Smooth muscle cell (in vitro differentiated cells): ENCODE data around the gene ERICH6. TPM values are rescaled to one million over a fixed set of nuclear protein-coding genes. Genes with fewer than 3 reads are reported as not detected.

Experiments used
- DNase-seq: peaks from one replicate; lab custom pipeline; 2025; ENCODE audit not compliant: unreplicated experiment; lab: John Stamatoyannopoulos, UW
- H2AFZ ChIP-seq: fragments of 200-600 bp; sonication (generic); 2 replicates; pipeline ENCODE4 v1.6.0; 2016; ENCODE audit warnings: antibody characterized with exemption, low read depth, mild to moderate bottlenecking
- H3F3A ChIP-seq: fragments of 200-600 bp; sonication (generic); 2 replicates; pipeline ENCODE4 v1.6.0; 2017; ENCODE audit warnings: antibody characterized with exemption, low read depth
- H3K27ac ChIP-seq: fragments of 200-600 bp; sonication (generic); 2 replicates; pipeline ENCODE4 v1.5.1; 2016; ENCODE audit warnings: low read depth, mild to moderate bottlenecking
- H3K27me3 ChIP-seq: fragments of 200-600 bp; sonication (generic); 2 replicates; pipeline ENCODE4 v1.6.1; 2016; ENCODE audit warnings: low read depth, mild to moderate bottlenecking
- H3K36me3 ChIP-seq: fragments of 200-600 bp; sonication (generic); 2 replicates; pipeline ENCODE4 v1.5.1; 2016; ENCODE audit warnings: low read depth
- H3K4me1 ChIP-seq: fragments of 200-600 bp; sonication (generic); 2 replicates; pipeline ENCODE4 v1.5.1; 2016; ENCODE audit warnings: low read depth
- H3K4me2 ChIP-seq: fragments of 200-600 bp; sonication (generic); 2 replicates; pipeline ENCODE4 v1.6.0; 2016; ENCODE audit warnings: mild to moderate bottlenecking
- H3K4me3 ChIP-seq: fragments of 200-600 bp; sonication (generic); 2 replicates; pipeline ENCODE4 v1.5.1; 2016; ENCODE audit warnings: mild to moderate bottlenecking
- H3K79me2 ChIP-seq: fragments of 200-600 bp; sonication (generic); 2 replicates; pipeline ENCODE4 v1.6.0; 2016; ENCODE audit warnings: low read depth, mild to moderate bottlenecking
- H3K9ac ChIP-seq: fragments of 200-600 bp; sonication (generic); 2 replicates; pipeline ENCODE4 v1.6.0; 2016; ENCODE audit warnings: low read depth
- H3K9me3 ChIP-seq: fragments of 200-600 bp; sonication (generic); replicated peaks from 2 replicates; pipeline ENCODE4 v1.5.1; 2016; ENCODE audit warnings: low read depth
- H4K20me1 ChIP-seq: fragments of 200-600 bp; sonication (generic); 2 replicates; pipeline ENCODE4 v1.6.0; 2016; ENCODE audit warnings: low read depth
- CTCF ChIP-seq: fragments of 200-600 bp; sonication (generic); IDR thresholded peaks from 2 replicates; pipeline ENCODE4 v1.5.1; 2017; ENCODE audit warnings: borderline replicate concordance, mild to moderate bottlenecking, antibody characterized with exemption; ENCODE audit not compliant: insufficient read depth, poor library complexity, severe bottlenecking
- WGBS: methylation state at CpG from one replicate; pipeline ENCODE4 v1.1.7; 2016; ENCODE audit warnings: low lambda C conversion rate; 5-methylcytosine and 5-hydroxymethylcytosine counted together
- polyA plus RNA-seq: library from polyadenylated mRNA; unstranded; fragments of >200 nt; fragmentation: Nextera tagmentation; extraction: Ambion mirVana; gene quantifications from 2 replicates; pipeline ENCODE4 v1.2.1, GENCODE V29; 2016
- total RNA-seq: library from RNA; depleted of rRNA; stranded (reverse); fragments of >200 nt; gene quantifications from 2 replicates; pipeline ENCODE4 v1.2.3, GENCODE V29; 2014

The ERICH6 gene
- total and polyA plus RNA-seq, 2 experiments from 2014 or later = 0.38 TPM; not detected in 1

- WGBS = 75% methylated on average over 2 of the region's 2 CpGs
- Histone ChIP-seq H3K9me3 (no peaks in the 10 kb centered on the region), H3K79me2 (no peaks in the 10 kb centered on the region), H3F3A (no peaks in the 10 kb centered on the region), H3K4me2 (no peak overlapping the region), H3K4me3 (no peak overlapping the region), H4K20me1 (no peaks in the 10 kb centered on the region), H3K27me3 (no peaks in the 10 kb centered on the region), H3K4me1 (no peaks in the 10 kb centered on the region), H3K36me3 (no peaks in the 10 kb centered on the region), H3K27ac (no peak overlapping the region), H2AFZ (no peak overlapping the region), H3K9ac (no peak overlapping the region)
- no peak for TF ChIP-seq CTCF
- DNase-seq = no peak
These were observed 6.4 kb upstream of the ERICH6 start for GRCh38 chr3:150710097-150710496.

GRCh38 chr3:150703299-150703755 lies 393 bp downstream of the ERICH6 start:
- Histone ChIP-seq H3K9ac (peak overlapping the region; percentile 97), H3F3A (peaks cover 9% of the 10 kb centered on the region), H3K9me3 (no peaks in the 10 kb centered on the region), H3K27ac (peak overlapping the region; percentile 88), H3K4me3 (peak overlapping the region; percentile 84), H3K4me2 (peak overlapping the region; percentile 92), H4K20me1 (no peaks in the 10 kb centered on the region), H3K27me3 (no peaks in the 10 kb centered on the region), H2AFZ (peak overlapping the region; percentile 96), H3K4me1 (peaks cover 4% of the 10 kb centered on the region), H3K79me2 (no peaks in the 10 kb centered on the region), H3K36me3 (no peaks in the 10 kb centered on the region)
- WGBS = 21% methylated on average over 19 of the region's 29 CpGs
- no peak for DNase-seq
- TF ChIP-seq CTCF = no peak

- WGBS = 93% methylated on average over 2 of the region's 2 CpGs
- H3K36me3 ChIP-seq = no peaks in the 10 kb centered on the region
- H3F3A ChIP-seq = peaks cover 9% of the 10 kb centered on the region
- TF ChIP-seq CTCF = no peak
- H3K9me3 ChIP-seq = no peaks in the 10 kb centered on the region
- H3K27ac ChIP-seq = no peak overlapping the region
- no peak overlapping the region for H3K9ac ChIP-seq
- H3K4me3 ChIP-seq = no peak overlapping the region
- DNase-seq = no peak
- H2AFZ ChIP-seq = no peak overlapping the region
- H3K4me2 ChIP-seq = no peak overlapping the region
- no peaks in the 10 kb centered on the region for H4K20me1 ChIP-seq
- H3K4me1 ChIP-seq = peaks cover under 1% of the 10 kb centered on the region
- H3K79me2 ChIP-seq = no peaks in the 10 kb centered on the region
- H3K27me3 ChIP-seq = no peaks in the 10 kb centered on the region
These were observed 4.6 kb downstream of the ERICH6 start for GRCh38 chr3:150699068-150699639.

GRCh38 chr3:150697646-150698045 lies 6.1 kb downstream of the ERICH6 start:
- no peak overlapping the region for H3K27ac ChIP-seq
- no peak overlapping the region for H3K9ac ChIP-seq
- no peak for DNase-seq
- H3K36me3 ChIP-seq = no peaks in the 10 kb centered on the region
- TF ChIP-seq CTCF = no peak
- no peaks in the 10 kb centered on the region for H3K79me2 ChIP-seq
- H3K4me3 ChIP-seq = no peak overlapping the region
- no peak overlapping the region for H2AFZ ChIP-seq
- H4K20me1 ChIP-seq = no peaks in the 10 kb centered on the region
- H3K4me2 ChIP-seq = no peak overlapping the region
- H3F3A ChIP-seq = peaks cover 5% of the 10 kb centered on the region
- H3K4me1 ChIP-seq = no peaks in the 10 kb centered on the region
- no peaks in the 10 kb centered on the region for H3K27me3 ChIP-seq
- peaks cover 11% of the 10 kb centered on the region for H3K9me3 ChIP-seq
